GM21390 (cell line): Measurements from ENCODE around the gene CASP4.

Experiments
- ATAC-seq: cut with Tn5 transposase; IDR thresholded peaks from one replicate; pipeline ENCODE4 v1.9.1; 2021; ENCODE audit not compliant: unreplicated experiment

CASP4 gene

DNA sequence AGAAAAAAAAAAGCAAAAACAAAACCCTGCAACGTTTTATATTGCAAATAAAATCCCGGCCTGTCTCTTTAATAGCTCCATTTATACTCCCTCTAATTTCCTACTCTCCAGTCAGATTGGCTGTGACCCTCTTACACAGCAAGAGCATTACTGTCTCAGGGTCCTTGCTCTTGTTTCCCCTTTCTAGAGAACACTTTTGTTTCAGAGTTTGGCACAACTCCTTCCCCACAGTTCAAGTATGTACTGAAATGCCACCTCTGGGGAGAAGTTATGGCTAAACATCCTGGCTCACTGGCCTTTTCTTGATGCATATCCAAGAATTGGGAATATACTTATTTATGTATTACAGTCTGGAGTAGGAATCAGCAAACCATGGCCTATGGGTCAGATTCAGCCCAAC is 72.7 kb downstream of the CASP4 start:
- ATAC-seq, result no peak

DNA sequence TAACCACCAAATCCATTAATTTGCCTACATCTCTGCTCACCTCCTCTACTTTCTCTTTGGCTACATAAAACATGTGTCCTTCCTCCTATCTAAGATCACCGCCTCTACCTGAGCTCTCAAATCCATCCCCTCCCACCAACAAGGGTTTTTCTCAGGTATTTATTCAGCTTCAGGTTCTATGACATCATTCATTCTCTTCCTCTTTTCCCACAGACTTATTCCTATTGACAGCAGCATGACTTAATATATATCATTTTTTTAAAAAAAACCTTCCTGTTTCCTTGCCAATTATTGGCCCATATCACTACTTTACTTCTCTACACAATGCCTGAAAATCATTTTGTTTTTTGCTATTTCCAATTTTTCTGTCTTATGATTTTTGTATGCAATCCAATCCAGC is 74.5 kb downstream of the CASP4 start:
- ATAC-seq, result no peak
